OCI-LY3 (cell line): ENCODE data around the gene ZNF665.

Source experiments
- CTCF ChIP-seq: fragments of 200-600, 300-600 bp; sonication (generic); IDR thresholded peaks from 2 replicates; pipeline ENCODE4 v1.5.1; 2014; ENCODE audit warnings: antibody characterized with exemption, low read length, low read depth
- EZH2phosphoT487 ChIP-seq: fragments of 200-600 bp; shearing (Covaris generic); IDR thresholded peaks from 2 replicates; pipeline ENCODE4 v1.6.1; 2018; ENCODE audit warnings: antibody characterized with exemption, mixed run types, low read depth

GRCh38 chr19:53193535-53194222 is 521 bp upstream of the ZNF665 start:
- TF ChIP-seq CTCF (no peak), EZH2phosphoT487 (no peak)
